ENCODE data around the gene HMGA1.

HMGA1 gene

DNA sequence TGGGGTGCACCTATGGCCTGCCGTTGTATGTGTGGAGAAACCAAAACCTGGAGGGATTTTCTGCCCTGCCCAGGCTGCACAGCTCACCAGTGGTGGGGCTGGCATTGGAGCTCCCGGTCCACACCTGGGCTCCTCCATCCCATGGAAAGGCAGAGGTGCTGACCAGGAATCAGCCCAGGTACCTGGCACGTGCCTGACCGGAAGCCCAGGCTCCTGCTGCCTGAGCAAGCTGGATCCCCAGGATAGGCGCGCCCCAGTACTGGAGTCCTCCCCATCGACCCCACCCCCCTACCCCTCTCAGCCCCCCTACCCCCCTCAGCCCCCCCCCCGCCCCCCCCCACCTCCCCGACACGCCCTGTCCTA, 39.9 kb upstream of the HMGA1 start:
- H3K9me2 ChIP-seq (replicated peaks; ENCODE audit: control insufficient read depth, low read length), result no peaks in the 10 kb centered on the region
- H3K9me3 ChIP-seq (ENCODE audit: control insufficient read depth, insufficient read depth, low read length), result peaks cover 6% of the 10 kb centered on the region; the same call in 1 of the 2 replicates
- no peak overlapping the region for H3K27ac ChIP-seq (ENCODE audit: low read depth, low read length)
- H3F3A ChIP-seq (ENCODE audit: control insufficient read depth, insufficient read depth), result peaks cover 4% of the 10 kb centered on the region; the same call in 1 of the 2 replicates
- H3K4me3 ChIP-seq (ENCODE audit: low read length), result peak overlapping the region; percentile 84
- no peak for TF ChIP-seq EZH2phosphoT487 (IDR thresholded peaks at IDR 0.05; ENCODE audit: borderline replicate concordance, low read length)
- TF ChIP-seq, protein P1, sequence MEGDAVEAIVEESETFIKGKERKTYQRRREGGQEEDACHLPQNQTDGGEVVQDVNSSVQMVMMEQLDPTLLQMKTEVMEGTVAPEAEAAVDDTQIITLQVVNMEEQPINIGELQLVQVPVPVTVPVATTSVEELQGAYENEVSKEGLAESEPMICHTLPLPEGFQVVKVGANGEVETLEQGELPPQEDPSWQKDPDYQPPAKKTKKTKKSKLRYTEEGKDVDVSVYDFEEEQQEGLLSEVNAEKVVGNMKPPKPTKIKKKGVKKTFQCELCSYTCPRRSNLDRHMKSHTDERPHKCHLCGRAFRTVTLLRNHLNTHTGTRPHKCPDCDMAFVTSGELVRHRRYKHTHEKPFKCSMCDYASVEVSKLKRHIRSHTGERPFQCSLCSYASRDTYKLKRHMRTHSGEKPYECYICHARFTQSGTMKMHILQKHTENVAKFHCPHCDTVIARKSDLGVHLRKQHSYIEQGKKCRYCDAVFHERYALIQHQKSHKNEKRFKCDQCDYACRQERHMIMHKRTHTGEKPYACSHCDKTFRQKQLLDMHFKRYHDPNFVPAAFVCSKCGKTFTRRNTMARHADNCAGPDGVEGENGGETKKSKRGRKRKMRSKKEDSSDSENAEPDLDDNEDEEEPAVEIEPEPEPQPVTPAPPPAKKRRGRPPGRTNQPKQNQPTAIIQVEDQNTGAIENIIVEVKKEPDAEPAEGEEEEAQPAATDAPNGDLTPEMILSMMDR (IDR thresholded peaks at IDR 0.05; ENCODE audit: low read depth, low read length, poor library complexity, severe bottlenecking), result no peak
- H3K4me1 ChIP-seq (ENCODE audit: control insufficient read depth, low read length), result peaks cover 16% of the 10 kb centered on the region
- peak overlapping the region; percentile 95 for H3K4me2 ChIP-seq (ENCODE audit: low read length)
- no peaks in the 10 kb centered on the region for H3K36me3 ChIP-seq (ENCODE audit: control insufficient read depth, low read length)
- H4K20me1 ChIP-seq (ENCODE audit: control insufficient read depth, insufficient read depth, low read depth, low read length), result no peaks in the 10 kb centered on the region
- H3K79me2 ChIP-seq (ENCODE audit: control insufficient read depth, low read length), result no peaks in the 10 kb centered on the region
- peaks cover 18% of the 10 kb centered on the region; the same call in 1 of the 2 replicates for H3K27me3 ChIP-seq (ENCODE audit: control insufficient read depth, low read length)

DNA sequence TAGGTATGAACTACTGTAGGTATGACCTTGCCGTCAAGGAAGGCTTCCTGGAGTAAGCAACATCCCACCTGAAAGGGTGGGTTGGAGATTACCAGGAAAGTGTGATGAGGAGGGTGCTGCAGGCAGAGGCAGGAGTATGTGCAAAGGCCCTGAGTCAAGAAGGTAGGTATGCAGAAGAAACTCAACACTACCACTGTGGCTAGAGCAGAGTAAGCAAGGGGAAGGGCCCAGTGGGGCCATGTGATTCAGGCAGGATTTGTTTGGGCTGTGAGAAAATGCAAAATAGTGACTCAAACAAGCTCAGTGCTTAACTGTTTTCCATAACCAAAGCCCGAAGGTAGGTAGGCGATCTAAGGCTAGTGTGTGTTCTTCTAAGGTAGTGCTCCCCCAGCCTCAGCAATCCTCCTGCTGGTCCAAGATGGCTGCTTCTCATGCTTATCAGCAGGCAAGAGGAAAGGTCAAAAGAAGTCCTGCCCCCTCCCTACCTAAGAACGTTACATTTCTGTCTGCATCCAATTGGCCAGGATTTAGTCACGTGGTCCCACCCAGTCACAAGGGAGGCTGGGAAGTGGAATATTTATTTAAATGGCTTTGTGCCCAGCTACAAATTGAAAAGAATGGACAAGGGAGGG, 36.2 kb upstream of the HMGA1 start:
- no peaks in the 10 kb centered on the region for H3K36me3 ChIP-seq (ENCODE audit: control insufficient read depth, low read length)
- no peak overlapping the region for H3K27ac ChIP-seq (ENCODE audit: low read depth, low read length)
- H3K4me2 ChIP-seq (ENCODE audit: low read length), result no peak overlapping the region
- peaks cover 12% of the 10 kb centered on the region; the same call in 1 of the 2 replicates for H3K27me3 ChIP-seq (ENCODE audit: control insufficient read depth, low read length)
- H4K20me1 ChIP-seq (ENCODE audit: control insufficient read depth, insufficient read depth, low read depth, low read length), result no peaks in the 10 kb centered on the region
- no peak overlapping the region for H3K4me3 ChIP-seq (ENCODE audit: low read length)
- TF ChIP-seq, protein P1 (IDR thresholded peaks at IDR 0.05; ENCODE audit: low read depth, low read length, poor library complexity, severe bottlenecking), result no peak
- TF ChIP-seq EZH2phosphoT487 (IDR thresholded peaks at IDR 0.05; ENCODE audit: borderline replicate concordance, low read length), result no peak
- no peaks in the 10 kb centered on the region for H3K79me2 ChIP-seq (ENCODE audit: control insufficient read depth, low read length)
- H3F3A ChIP-seq (ENCODE audit: control insufficient read depth, insufficient read depth), result peaks cover 4% of the 10 kb centered on the region; the same call in 1 of the 2 replicates
- H3K4me1 ChIP-seq (ENCODE audit: control insufficient read depth, low read length), result peaks cover 16% of the 10 kb centered on the region
- no peaks in the 10 kb centered on the region for H3K9me2 ChIP-seq (replicated peaks; ENCODE audit: control insufficient read depth, low read length)
- H3K9me3 ChIP-seq (ENCODE audit: control insufficient read depth, insufficient read depth, low read length), result peaks cover 17% of the 10 kb centered on the region

DNA sequence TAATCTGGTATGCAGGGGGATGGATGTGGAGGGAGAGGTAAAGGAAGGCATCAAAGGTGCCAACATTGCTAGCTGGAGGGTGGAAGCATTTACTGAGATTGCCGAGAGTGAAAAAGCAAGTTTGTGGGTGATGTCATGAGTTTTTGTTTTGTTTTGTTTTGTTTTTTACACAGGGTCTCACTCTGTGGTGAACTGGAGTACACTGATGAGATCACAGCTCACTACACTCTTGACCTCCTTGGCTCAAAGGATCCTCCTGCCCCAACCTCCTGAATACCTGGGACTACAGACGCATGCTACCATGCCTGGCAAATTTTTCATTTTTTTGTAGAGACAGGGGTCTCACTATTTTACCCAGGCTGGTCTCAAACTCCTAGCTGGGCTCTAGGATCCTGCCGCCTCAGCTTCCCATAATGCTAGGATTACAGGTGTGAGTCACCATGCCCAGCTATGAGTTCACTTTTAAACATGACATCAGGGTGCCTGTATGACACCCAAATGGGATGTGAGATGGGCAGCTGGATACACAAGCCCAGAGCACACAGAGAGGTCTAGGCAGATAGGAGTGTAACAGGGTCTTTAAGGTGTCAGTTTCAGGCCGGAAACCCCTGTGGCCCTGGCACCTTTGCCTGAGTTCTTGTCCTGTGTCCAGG, 35.1 kb upstream of the HMGA1 start:
- peaks cover 8% of the 10 kb centered on the region for H3K4me1 ChIP-seq (ENCODE audit: control insufficient read depth, low read length)
- TF ChIP-seq, protein P1 (IDR thresholded peaks at IDR 0.05; ENCODE audit: low read depth, low read length, poor library complexity, severe bottlenecking), result no peak
- no peak for TF ChIP-seq EZH2phosphoT487 (IDR thresholded peaks at IDR 0.05; ENCODE audit: borderline replicate concordance, low read length)
- no peak overlapping the region for H3K4me2 ChIP-seq (ENCODE audit: low read length)

More for the DNA sequence above, 35.1 kb upstream of the HMGA1 start:
- Histone ChIP-seq H3K27ac (ENCODE audit: low read depth, low read length) (no peak overlapping the region), H3K9me2 (replicated peaks; ENCODE audit: control insufficient read depth, low read length) (no peaks in the 10 kb centered on the region), H3K79me2 (ENCODE audit: control insufficient read depth, low read length) (no peaks in the 10 kb centered on the region), H3K9me3 (ENCODE audit: control insufficient read depth, insufficient read depth, low read length) (peaks cover 17% of the 10 kb centered on the region), H3K36me3 (ENCODE audit: control insufficient read depth, low read length) (no peaks in the 10 kb centered on the region), H3K27me3 (ENCODE audit: control insufficient read depth, low read length) (peaks cover 6% of the 10 kb centered on the region; the same call in 1 of the 2 replicates), H4K20me1 (ENCODE audit: control insufficient read depth, insufficient read depth, low read depth, low read length) (no peaks in the 10 kb centered on the region), H3K4me3 (ENCODE audit: low read length) (no peak overlapping the region), H3F3A (ENCODE audit: control insufficient read depth, insufficient read depth) (peaks cover 4% of the 10 kb centered on the region; the same call in 1 of the 2 replicates)
